Esophagus muscularis mucosa (tissue), 4 donors: Measurements from ENCODE around the gene INAVA. TPM values are rescaled to one million over a fixed set of nuclear protein-coding genes. Genes with fewer than 3 reads are reported as not detected.

Source experiments
- DNase-seq: peaks from one replicate; pipeline ENCODE4 v3.0.0-alpha.2; 2017; ENCODE audit errors: extremely low spot score
- H3K27ac ChIP-seq, 4 donors: fragments of 200-600 bp; sonication (generic); replicated peaks in 1 of 4; 1 replicate in 3 of 4; 2 replicates in 1 of 4; pipeline ENCODE4 v1.5.1; 2016 to 2019; ENCODE audit warnings: mild to moderate bottlenecking in 1 of 4
- H3K27me3 ChIP-seq, 4 donors: fragments of 200-600 bp; sonication (generic); one replicate each; pipeline versions ENCODE4 v1.5.1 to v1.6.0; 2016 to 2019
- H3K36me3 ChIP-seq, 4 donors: fragments of 200-600 bp; sonication (generic); one replicate each; pipeline ENCODE4 v1.5.1; 2016 to 2019
- H3K4me1 ChIP-seq, 4 donors: fragments of 200-600 bp; sonication (generic); one replicate each; pipeline ENCODE4 v1.5.1; 2016 to 2019
- H3K4me3 ChIP-seq, 4 donors: fragments of 200-600 bp; sonication (generic); 1 replicate in 2 of 4; 2 replicates in 2 of 4; pipeline ENCODE4 v1.5.1; 2016 to 2019; ENCODE audit warnings: mild to moderate bottlenecking in 4 of 4, moderate library complexity in 1 of 4
- H3K9me3 ChIP-seq, 4 donors: fragments of 200-600 bp; sonication (generic); 1 replicate in 3 of 4; 2 replicates in 1 of 4; pipeline ENCODE4 v1.5.1; 2016 to 2019
- CTCF ChIP-seq, 3 experiments: fragments of 200-600 bp in 2 of 3; fragments of 450-650 bp in 1 of 3; sonication (generic) in 2 of 3; IDR thresholded peaks; one replicate each; pipeline ENCODE4 v1.5.1; 2017 to 2019; ENCODE audit warnings: antibody characterized with exemption in 3 of 3, mild to moderate bottlenecking in 2 of 3, moderate library complexity in 1 of 3
- EP300 ChIP-seq: sonication (generic); formaldehyde crosslinking; IDR thresholded peaks from one replicate; pipeline ENCODE4 v1.6.1; 2017; ENCODE audit warnings: antibody characterized with exemption
- POLR2A ChIP-seq: fragments of 450-650 bp; IDR thresholded peaks from one replicate; pipeline ENCODE4 v1.6.1; 2017; ENCODE audit warnings: antibody characterized with exemption, moderate library complexity, mild to moderate bottlenecking, low read depth
- POLR2AphosphoS5 ChIP-seq, 2 donors: sonication (generic); formaldehyde crosslinking; IDR thresholded peaks; one replicate each; pipeline ENCODE4 v1.6.1; 2017; ENCODE audit warnings: antibody characterized with exemption in 2 of 2
- WGBS: methylation state at CpG from one replicate; pipeline ENCODE4 v1.1.5; 2018; 5-methylcytosine and 5-hydroxymethylcytosine counted together
- intact Hi-C: fragments of 100-400 bp; cut with DNase I; formaldehyde crosslinking; loops from one replicate; pipeline ENCODE4 v1.15.1; 2023
- total RNA-seq, 4 donors: library from RNA; depleted of rRNA; stranded (reverse); fragments of >200 nt; gene quantifications; one replicate each; pipeline versions ENCODE4 v1.1.0 to v1.2.1, GENCODE V29; 2016

Gene INAVA
- total RNA-seq, 4 donors from 2014 or later, result 0.63 TPM; not detected in 3

DNA sequence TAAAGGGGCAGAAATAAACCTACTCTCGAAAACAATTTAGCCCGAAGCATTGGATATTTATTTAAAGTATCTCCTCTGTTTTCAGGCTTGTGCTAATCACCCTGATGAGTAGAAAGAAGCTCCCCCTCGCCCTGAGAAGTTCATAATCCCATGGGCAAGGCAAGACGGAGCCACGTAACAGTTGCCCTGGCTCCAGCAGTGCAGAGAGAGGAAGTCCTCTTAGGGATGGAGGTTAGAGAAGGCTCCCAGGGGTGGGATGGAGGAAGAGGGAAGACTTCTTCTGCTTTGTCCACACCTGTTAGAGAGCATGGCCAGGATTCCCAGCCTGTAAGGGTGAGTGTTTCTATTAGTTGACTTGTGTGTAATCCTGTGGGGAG, 25.3 kb upstream of the INAVA start:
- Histone ChIP-seq H3K36me3 (peaks cover 0 to 4% (median 0%) of the 10 kb centered on the region in 4 donors), H3K4me3 (no peak overlapping the region), H3K4me1 (peaks cover 13 to 22% (median 17%) of the 10 kb centered on the region in 4 donors), H3K27me3 (peaks cover 0 to 62% (median 26%) of the 10 kb centered on the region in 4 donors), H3K9me3 (no peaks in the 10 kb centered on the region), H3K27ac (no peak overlapping the region)
- TF ChIP-seq EP300 (no peak), POLR2A (no peak), POLR2AphosphoS5 (IDR thresholded peaks at IDR 0.05) (no peak), CTCF (IDR thresholded peaks at IDR 0.05) (no peak)
- intact Hi-C loops, result no loop called here
- DNase-seq, result peak; percentile 75
- 88% methylated on average over 5 of the region's 5 CpGs for WGBS

DNA sequence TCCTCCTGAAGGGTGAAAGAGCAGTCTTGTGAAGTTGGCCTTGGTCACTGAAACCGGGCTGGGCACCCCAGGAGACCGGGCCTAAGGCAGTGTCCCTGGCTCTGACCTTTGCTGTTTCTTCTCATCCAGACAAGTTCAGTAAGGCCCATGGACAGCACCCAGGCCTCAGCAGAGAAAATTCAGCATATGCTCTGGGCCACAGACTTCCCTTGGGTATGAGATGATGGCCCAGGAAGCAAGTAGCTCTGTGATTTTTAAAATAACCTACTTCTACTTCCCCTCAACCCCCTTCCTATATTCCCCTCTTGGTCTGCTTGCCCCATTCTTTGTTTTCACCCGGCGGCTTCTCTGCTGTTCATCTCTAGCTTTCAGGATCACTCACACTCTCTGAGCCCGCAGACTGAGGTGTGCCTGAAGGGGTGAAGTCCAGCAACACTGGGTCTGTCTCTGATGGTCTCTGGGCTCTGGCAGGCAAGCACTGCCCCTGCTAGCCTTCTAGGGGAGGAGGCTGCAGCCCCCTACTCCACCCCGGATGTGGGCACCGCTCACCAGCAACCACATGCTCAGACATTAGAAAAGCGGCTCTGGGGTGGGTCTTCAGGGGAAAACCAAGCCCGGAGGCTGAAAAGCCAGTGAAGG, 24.8 kb upstream of the INAVA start:
- Histone ChIP-seq H3K27me3 (peaks cover 0 to 67% (median 26%) of the 10 kb centered on the region in 4 donors), H3K9me3 (no peaks in the 10 kb centered on the region), H3K36me3 (peaks cover 0 to 4% (median 0%) of the 10 kb centered on the region in 4 donors), H3K4me1 (peaks cover 13 to 22% (median 17%) of the 10 kb centered on the region in 4 donors), H3K4me3 (no peak overlapping the region), H3K27ac (no peak overlapping the region)
- intact Hi-C loops, result no loop called here
- TF ChIP-seq POLR2A (no peak), EP300 (no peak), POLR2AphosphoS5 (IDR thresholded peaks at IDR 0.05) (no peak)
- 84% methylated on average over 8 of the region's 9 CpGs for WGBS
- peak; percentile 90 for DNase-seq

GRCh38 chr1:200872446-200873115, 22.1 kb upstream of the INAVA start, which contains the start of gene GPR25:
Gene GPR25, plus strand, starts transcription at chr1:200872981. Its CDS starts 57 bp downstream, at chr1:200873038.
- Histone ChIP-seq H3K27ac (no peak within 1 kb of the TSS), H3K4me3 (peak within 1 kb of the TSS; percentile 36 to 53 (median 44)), H3K9me3 (no peaks in the 10 kb centered on the region), H3K4me1 (peaks cover 13 to 15% (median 15%) of the 10 kb centered on the region in 4 donors), H3K36me3 (no peaks in the 10 kb centered on the region), H3K27me3 (peaks cover 0 to 87% (median 25%) of the 10 kb centered on the region in 4 donors)
- WGBS, result 90% methylated on average over 19 of the region's 23 CpGs
- no peak for DNase-seq
- intact Hi-C loops, result no loop called here
- TF ChIP-seq CTCF (IDR thresholded peaks at IDR 0.05), result no peak
- no peak for TF ChIP-seq POLR2AphosphoS5 (IDR thresholded peaks at IDR 0.05)
- TF ChIP-seq EP300, result no peak
- TF ChIP-seq POLR2A, result no peak

- peak overlapping the region; percentile 36 to 53 (median 44) for H3K4me3 ChIP-seq
- H3K4me1 ChIP-seq, result peaks cover 13 to 15% (median 15%) of the 10 kb centered on the region in 4 donors
- WGBS, result no CpG with 5 or more reads among the region's 61 CpGs
- H3K9me3 ChIP-seq, result no peaks in the 10 kb centered on the region
- no peak overlapping the region for H3K27ac ChIP-seq
- H3K27me3 ChIP-seq, result peaks cover 0 to 90% (median 24%) of the 10 kb centered on the region in 4 donors
- intact Hi-C loops, result no loop called here
- TF ChIP-seq EP300 (no peak), CTCF (IDR thresholded peaks at IDR 0.05) (no peak), POLR2A (no peak), POLR2AphosphoS5 (IDR thresholded peaks at IDR 0.05) (no peak)
- no peaks in the 10 kb centered on the region for H3K36me3 ChIP-seq
- peak; percentile 78 for DNase-seq
Measured at GRCh38 chr1:200873116-200873670, 21.5 kb upstream of the INAVA start.
